Measurements from ENCODE around the gene TRIO.

- no peak for TF ChIP-seq FOSL1 (IDR thresholded peaks at IDR 0.05; ENCODE audit: low read depth)
- TF ChIP-seq CTCF (IDR thresholded peaks at IDR 0.05 in 2 of 3, conservative IDR thresholded peaks at IDR 0.05 in 1 of 3; ENCODE audit: borderline replicate concordance in 1 of 3, insufficient read depth in 1 of 3, low read depth in 2 of 3, low read length in 2 of 3): no peak
- no peak for TF ChIP-seq EZH2phosphoT487 (IDR thresholded peaks at IDR 0.05; ENCODE audit: borderline replicate concordance)
- no peak for TF ChIP-seq EZH2 (IDR thresholded peaks at IDR 0.05)
- no peak for TF ChIP-seq POLR2A (IDR thresholded peaks at IDR 0.05; ENCODE audit: borderline replicate concordance, extremely low read depth, insufficient read depth, insufficient read length)
- no peak for TF ChIP-seq YY1 (IDR thresholded peaks at IDR 0.05; ENCODE audit: extremely low read depth, insufficient replicate concordance, low read depth, low read length)
- no peak for TF ChIP-seq ZFX (IDR thresholded peaks at IDR 0.05)
- TF ChIP-seq POLR2AphosphoS5 (IDR thresholded peaks at IDR 0.05; ENCODE audit: low read depth, low read length): no peak
- no peak for TF ChIP-seq ELF1 (IDR thresholded peaks at IDR 0.05; ENCODE audit: borderline replicate concordance, low read depth)
Observed at GRCh38 chr5:14268738-14269137, 125.6 kb downstream of the TRIO start.

All from HCT116 (cell line).